Activated naive CD8-positive, alpha-beta T cell (primary cell): ENCODE results near the gene CD6.

Experiments
- H3K27ac Mint-ChIP-seq: one replicate; pipeline ENCODE4 v1.8.0; 2021; ENCODE audit warnings: mixed read lengths
- H3K27me3 Mint-ChIP-seq: one replicate; pipeline ENCODE4 v1.8.0; 2021; ENCODE audit warnings: mixed read lengths
- H3K36me3 Mint-ChIP-seq: one replicate; pipeline ENCODE4 v1.8.0; 2021; ENCODE audit warnings: mixed read lengths
- H3K4me1 Mint-ChIP-seq: one replicate; pipeline ENCODE4 v1.8.0; 2021; ENCODE audit warnings: low read depth, mixed read lengths
- H3K4me3 Mint-ChIP-seq: one replicate; pipeline ENCODE4 v1.8.0; 2021; ENCODE audit warnings: mild to moderate bottlenecking, mixed read lengths
- H3K9me3 Mint-ChIP-seq: one replicate; pipeline ENCODE4 v1.8.0; 2021; ENCODE audit warnings: low read depth, mixed read lengths

CD6 gene

DNA sequence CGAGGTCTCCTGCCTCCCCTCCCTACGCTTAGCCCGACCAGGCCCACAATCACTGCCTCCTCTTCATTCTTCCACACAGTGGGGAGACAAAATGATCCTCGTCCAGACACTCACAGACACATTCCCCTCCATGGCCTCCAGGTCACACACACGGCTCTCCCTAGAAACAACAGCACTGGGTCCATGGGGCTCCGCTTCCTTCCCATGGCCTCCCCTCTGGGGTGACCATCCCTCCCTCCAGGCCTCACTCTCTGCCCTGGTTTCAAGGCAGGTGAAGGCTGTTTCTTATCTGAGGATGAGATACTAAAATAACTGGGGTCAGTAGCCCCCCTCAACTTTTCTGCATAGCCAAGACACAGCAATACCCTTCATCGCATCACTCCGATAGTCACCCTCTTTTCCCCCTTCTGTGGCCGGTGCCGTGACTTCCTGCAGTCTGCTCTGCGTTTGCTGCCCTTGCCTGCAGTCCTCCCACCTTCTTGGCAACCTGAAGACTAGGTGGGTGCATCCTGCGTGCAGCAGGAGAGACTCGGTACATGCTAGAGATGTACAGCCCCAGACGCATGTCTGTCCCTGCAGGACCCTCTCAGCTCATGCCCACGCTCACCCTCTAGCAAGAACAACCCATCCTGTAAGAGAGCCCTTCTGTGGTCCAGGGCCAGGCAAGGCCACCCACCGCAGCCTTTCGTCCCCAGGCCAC, 55.8 kb downstream of the CD6 start:
- Mint-ChIP-seq H3K4me3 (peak overlapping the region; percentile 94), H3K36me3 (peaks cover 10% of the 10 kb centered on the region), H3K9me3 (no peaks in the 10 kb centered on the region), H3K27me3 (no peaks in the 10 kb centered on the region), H3K4me1 (peaks cover 88% of the 10 kb centered on the region), H3K27ac (peak overlapping the region; percentile 100)

DNA sequence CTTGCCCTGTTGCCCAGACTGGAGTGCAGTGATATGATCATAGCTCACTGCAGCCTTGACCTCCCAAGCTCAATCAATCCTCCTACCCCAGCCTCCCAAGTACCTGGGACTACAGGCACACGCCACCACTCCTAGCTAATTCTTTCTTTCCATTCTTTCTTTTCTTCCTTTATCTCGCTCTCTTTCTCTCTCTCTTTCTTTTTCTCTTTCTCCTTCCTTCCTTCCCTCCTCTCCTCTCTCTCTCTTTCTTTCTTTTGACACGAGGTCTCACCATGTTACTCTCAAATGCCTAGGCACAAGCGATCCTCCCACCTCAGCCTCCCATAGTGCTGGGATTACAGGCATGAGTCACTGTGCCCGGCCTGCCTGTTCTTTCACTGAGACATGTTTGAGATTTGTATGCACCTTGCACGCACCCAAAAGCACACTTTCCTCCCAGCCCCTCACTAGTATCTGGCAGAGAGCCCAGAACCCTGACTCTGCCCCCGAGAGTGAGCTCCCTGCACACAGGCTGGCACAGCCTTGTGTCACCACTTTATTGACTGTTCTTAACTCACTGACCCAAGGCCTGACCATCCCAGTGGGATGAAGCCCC, 56.8 kb downstream of the CD6 start:
- H3K4me1 Mint-ChIP-seq = peaks cover 82% of the 10 kb centered on the region
- no peaks in the 10 kb centered on the region for H3K9me3 Mint-ChIP-seq
- peak overlapping the region; percentile 100 for H3K27ac Mint-ChIP-seq
- H3K36me3 Mint-ChIP-seq = peaks cover 12% of the 10 kb centered on the region
- peak overlapping the region; percentile 94 for H3K4me3 Mint-ChIP-seq
- no peaks in the 10 kb centered on the region for H3K27me3 Mint-ChIP-seq

DNA sequence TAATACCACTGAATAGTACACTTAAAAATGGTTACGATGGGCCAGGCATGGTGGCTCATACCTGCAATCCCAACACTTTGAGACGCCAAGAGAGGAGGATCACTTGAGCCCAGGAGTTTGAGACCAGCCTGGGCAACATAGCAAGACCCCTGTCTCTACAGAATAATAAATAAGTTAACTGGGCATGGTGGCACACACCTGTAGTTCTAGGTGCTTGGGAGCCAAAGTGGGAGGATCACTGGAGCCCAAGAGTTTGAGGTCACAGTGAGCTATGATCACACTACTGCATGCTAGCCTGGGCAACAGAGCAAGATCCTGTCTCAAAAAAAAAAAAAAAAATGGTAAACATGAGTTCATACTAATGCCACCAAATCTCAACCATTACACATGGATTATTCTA, 61.3 kb downstream of the CD6 start:
- Mint-ChIP-seq H3K4me3 (no peak overlapping the region), H3K9me3 (no peaks in the 10 kb centered on the region), H3K27me3 (no peaks in the 10 kb centered on the region), H3K27ac (no peak overlapping the region), H3K4me1 (peaks cover 60% of the 10 kb centered on the region), H3K36me3 (peaks cover 9% of the 10 kb centered on the region)

DNA sequence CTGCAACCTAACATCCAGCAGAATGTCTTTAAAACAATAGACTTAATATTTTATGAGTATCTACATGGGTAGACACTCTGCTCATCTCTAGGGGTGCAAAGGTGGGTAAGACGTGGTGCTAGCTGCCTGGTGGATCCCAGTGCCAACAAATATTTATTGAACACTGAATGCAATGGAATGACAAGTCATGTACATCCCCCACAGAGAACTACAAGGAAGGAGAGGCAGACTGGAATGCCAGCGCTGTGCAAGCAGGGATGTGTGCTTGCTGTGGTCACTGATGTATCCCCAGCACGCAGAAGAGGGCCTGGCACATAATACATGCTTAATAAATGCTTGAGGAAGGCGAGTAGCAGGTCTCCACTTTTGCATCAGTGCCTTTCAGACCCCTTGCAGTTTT, 61.9 kb downstream of the CD6 start:
- Mint-ChIP-seq H3K36me3 (peaks cover 9% of the 10 kb centered on the region), H3K9me3 (no peaks in the 10 kb centered on the region), H3K27ac (peak overlapping the region; percentile 22), H3K27me3 (no peaks in the 10 kb centered on the region), H3K4me1 (peaks cover 58% of the 10 kb centered on the region), H3K4me3 (no peak overlapping the region)

DNA sequence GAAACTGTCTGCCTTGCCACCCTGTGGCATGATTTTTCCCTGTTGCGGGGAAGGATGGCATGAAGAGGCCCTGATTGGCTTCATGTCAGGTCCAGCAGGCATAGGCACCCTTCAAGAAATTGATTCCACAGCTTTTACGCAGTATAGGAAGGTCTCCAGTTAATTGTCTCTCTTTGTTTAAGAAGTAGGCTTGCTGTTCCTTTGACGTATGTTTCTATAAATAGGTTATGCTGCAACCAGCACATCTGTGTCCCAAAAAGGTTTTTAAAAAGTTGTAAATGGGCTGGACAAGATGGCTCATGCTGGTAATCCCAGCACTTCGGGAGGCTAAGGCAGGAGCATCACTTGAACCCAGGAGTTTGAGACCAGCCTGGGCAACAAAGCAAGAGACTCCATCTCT, 62.6 kb downstream of the CD6 start:
- Mint-ChIP-seq H3K4me3 (no peak overlapping the region), H3K27ac (no peak overlapping the region), H3K36me3 (peaks cover 9% of the 10 kb centered on the region), H3K4me1 (peaks cover 55% of the 10 kb centered on the region), H3K27me3 (no peaks in the 10 kb centered on the region), H3K9me3 (no peaks in the 10 kb centered on the region)

DNA sequence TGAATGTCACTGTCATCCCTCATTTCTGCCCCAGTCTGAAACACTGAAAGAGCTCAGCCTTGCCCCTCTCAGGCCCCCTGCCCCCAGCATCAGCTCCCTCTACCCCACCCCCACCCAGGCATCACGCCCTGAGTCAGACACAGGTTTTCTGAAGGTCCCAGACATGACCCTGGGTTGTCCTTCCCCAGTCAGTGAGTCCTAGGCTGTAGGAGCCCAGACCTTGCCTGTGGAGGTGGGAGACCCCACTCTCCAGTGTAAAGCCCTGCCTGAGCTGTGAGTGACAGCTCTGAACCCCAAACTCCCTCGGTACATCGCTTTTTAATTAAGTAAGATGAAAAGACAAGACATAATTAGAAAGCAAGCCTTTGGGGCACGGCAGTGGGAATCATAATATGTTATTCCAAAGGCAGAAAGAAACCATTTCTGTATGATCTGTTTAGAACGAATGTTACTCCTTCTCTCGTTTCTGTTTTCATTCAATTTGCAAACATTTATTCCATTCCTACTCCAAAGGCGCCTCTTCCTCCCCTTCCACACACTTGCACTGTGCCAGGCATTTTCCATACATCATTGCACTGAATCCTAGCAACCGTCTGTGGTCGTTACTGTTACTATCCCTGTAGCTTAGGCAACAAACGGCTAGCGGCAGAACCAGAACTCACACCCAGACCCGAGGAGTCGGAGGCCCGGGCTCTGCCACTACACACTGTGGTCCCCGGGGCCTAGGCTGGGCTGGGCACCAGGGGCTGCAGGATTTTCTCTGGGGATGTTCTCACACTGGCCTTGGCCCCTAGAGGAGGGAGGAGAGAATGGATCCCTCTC, 63.4 kb downstream of the CD6 start:
- peaks cover 7% of the 10 kb centered on the region for H3K36me3 Mint-ChIP-seq
- no peak overlapping the region for H3K4me3 Mint-ChIP-seq
- no peaks in the 10 kb centered on the region for H3K27me3 Mint-ChIP-seq
- H3K4me1 Mint-ChIP-seq = peaks cover 52% of the 10 kb centered on the region
- peak overlapping the region; percentile 24 for H3K27ac Mint-ChIP-seq
- H3K9me3 Mint-ChIP-seq = no peaks in the 10 kb centered on the region

DNA sequence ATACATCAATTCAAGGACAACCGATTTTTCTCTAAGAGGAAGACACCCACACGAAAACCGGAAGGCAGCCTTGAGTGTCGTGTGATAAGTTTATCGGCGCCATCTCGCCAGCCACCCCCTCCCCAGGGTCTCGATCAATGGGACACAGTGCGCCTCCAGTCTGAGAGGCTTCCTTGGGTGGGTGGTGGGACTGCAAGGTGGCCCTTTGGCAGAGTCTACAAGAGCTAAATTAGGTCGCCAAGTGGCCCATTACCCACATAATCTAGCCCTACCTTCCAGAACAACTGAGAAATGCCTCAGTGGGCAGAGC, 64.0 kb downstream of the CD6 start:
- H3K27me3 Mint-ChIP-seq = no peaks in the 10 kb centered on the region
- peaks cover 52% of the 10 kb centered on the region for H3K4me1 Mint-ChIP-seq
- H3K4me3 Mint-ChIP-seq = no peak overlapping the region
- H3K9me3 Mint-ChIP-seq = no peaks in the 10 kb centered on the region
- peak overlapping the region; percentile 24 for H3K27ac Mint-ChIP-seq
- peaks cover 7% of the 10 kb centered on the region for H3K36me3 Mint-ChIP-seq

DNA sequence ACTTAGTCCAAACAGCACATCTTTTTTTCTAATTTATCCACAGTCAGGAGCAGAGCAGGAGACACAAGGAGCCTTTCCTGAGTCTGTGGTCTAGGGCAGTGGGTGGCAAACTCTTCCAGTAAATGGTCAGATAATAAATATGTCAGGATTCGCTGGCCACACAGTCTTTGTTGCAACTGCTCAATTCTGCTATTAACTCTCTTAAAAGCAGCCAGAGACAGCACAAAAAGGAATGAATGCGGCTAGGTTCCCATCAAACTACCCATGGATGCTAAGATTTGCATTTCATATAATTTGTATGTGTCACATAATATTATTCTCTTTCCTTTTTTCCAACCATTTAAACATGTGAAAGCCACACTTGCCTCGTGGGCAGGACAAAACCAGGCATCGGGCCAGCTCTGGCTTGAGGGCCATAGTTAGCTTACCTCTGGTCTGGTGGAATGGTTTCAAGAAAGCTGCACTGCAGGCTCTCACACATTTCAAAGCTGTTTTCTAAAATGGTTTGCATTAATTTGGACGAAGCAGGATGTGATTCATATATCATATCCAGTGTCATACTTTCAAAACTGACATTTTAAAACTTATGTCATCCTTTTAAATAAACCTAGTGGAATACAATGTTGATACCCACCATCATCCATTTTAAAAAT, 66.1 kb downstream of the CD6 start:
- H3K27me3 Mint-ChIP-seq = no peaks in the 10 kb centered on the region
- H3K9me3 Mint-ChIP-seq = no peaks in the 10 kb centered on the region
- H3K27ac Mint-ChIP-seq = peak overlapping the region; percentile 96
- peaks cover 56% of the 10 kb centered on the region for H3K4me1 Mint-ChIP-seq
- H3K36me3 Mint-ChIP-seq = peaks cover 2% of the 10 kb centered on the region
- peak overlapping the region; percentile 77 for H3K4me3 Mint-ChIP-seq

DNA sequence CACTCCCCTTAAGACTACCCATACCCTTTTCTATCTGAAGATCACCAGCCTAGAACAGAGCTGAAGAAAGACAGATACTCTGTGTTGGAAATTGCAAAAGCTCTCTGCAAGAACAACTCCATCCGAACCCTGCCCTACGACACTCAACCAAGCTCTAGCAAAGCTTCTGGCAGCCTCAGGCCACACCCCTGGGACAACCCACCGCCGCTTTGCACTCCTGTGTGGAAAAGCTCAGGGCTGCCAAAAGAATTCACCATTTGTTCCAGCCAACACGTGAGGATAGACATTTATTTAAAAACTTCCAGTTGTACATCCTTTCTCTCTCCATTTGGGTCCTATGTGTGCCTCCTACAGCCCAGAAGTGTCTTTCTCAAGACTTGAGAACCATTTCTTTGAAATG, 68.4 kb downstream of the CD6 start:
- no peaks in the 10 kb centered on the region for H3K27me3 Mint-ChIP-seq
- peak overlapping the region; percentile 14 for H3K4me3 Mint-ChIP-seq
- H3K9me3 Mint-ChIP-seq = no peaks in the 10 kb centered on the region
- H3K4me1 Mint-ChIP-seq = peaks cover 58% of the 10 kb centered on the region
- peaks cover 2% of the 10 kb centered on the region for H3K36me3 Mint-ChIP-seq
- H3K27ac Mint-ChIP-seq = peak overlapping the region; percentile 98

DNA sequence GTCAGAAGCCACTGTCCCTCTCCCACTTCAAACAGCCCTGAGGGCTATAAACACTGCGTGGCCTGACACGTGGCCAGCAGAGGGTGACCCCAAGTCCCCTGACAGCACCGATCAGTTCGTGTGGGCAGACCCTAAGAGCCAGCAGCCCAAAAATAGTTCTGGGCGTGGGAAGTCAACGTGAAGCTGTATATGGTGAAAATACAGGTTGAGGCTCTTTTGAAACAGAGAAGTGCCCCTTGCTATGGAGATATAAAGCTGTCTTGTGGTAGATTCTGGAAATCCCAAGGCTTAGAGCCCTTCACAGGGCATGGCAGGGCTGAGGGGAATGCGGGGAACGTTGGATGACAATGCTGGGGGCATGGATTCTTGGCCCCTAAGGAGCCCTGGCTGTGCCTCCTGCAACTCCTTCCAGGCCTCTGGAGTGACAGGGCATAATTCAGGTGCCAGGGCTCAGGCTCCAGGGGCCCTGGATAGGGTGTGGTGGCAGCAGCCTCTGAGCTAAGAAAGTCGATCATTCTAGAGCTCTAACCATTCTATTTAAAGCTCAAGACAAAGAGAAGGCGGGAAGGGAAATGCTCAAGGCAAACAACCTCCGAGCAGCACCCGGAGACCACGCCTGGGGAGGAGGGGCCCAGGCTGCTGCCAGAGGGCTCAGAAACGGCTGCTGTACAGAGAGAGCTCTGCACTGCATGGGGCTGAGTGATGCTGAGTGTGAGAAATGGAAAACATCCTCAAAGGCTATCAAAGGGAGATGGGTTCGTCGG, 70.5 kb downstream of the CD6 start:
- no peaks in the 10 kb centered on the region for H3K9me3 Mint-ChIP-seq
- H3K4me1 Mint-ChIP-seq = peaks cover 55% of the 10 kb centered on the region
- peak overlapping the region; percentile 61 for H3K4me3 Mint-ChIP-seq
- H3K36me3 Mint-ChIP-seq = peaks cover 2% of the 10 kb centered on the region
- peak overlapping the region; percentile 98 for H3K27ac Mint-ChIP-seq
- H3K27me3 Mint-ChIP-seq = no peaks in the 10 kb centered on the region

DNA sequence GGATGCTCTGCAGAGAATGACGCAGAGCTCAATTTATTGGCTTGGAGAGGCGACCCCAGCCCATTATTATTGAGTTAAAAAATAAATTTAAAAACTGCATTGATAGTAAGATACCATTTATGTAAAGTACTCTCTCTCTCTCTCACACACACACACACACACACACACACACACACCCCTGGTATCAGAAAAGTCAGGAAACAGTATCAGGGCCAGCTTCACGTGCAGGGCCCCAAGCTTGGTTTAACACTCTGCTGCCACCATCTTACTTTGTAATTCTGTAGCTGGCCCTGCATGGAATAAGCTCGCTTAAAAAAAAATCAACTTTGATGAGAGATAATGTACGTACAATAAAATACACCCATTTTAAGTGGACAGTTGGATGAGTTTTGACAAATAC, 71.1 kb downstream of the CD6 start:
- Mint-ChIP-seq H3K36me3 (peaks cover 2% of the 10 kb centered on the region), H3K9me3 (no peaks in the 10 kb centered on the region), H3K27me3 (no peaks in the 10 kb centered on the region), H3K4me3 (peak overlapping the region; percentile 61), H3K4me1 (peaks cover 54% of the 10 kb centered on the region), H3K27ac (peak overlapping the region; percentile 98)

DNA sequence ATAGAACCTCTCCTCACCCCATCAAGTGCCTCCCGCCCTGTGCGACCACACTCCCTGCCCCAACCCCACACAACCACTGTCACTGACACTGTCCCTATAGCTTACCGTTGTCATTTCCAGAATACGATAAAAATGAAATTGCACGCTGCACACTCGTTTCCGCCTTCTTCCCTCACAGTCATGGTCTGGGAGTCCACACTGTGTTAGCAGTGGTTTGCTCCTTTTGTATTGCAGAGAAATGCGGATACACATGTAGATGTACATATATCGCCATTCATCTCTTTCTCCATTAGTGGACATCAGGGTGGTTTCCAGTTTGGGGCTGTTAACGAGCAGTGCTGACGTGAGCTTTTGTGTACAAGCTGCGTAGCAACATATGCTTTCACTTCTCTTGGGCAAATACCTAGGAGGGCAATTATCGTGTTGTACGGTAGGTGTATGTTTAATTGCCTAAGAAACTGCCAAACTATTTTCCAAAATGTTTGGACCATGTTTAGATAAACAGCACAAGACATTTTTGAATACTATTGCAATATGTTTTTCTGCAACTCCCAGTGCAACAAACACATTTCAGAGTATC, 71.6 kb downstream of the CD6 start:
- Mint-ChIP-seq H3K4me1 (peaks cover 54% of the 10 kb centered on the region), H3K36me3 (no peaks in the 10 kb centered on the region)

DNA sequence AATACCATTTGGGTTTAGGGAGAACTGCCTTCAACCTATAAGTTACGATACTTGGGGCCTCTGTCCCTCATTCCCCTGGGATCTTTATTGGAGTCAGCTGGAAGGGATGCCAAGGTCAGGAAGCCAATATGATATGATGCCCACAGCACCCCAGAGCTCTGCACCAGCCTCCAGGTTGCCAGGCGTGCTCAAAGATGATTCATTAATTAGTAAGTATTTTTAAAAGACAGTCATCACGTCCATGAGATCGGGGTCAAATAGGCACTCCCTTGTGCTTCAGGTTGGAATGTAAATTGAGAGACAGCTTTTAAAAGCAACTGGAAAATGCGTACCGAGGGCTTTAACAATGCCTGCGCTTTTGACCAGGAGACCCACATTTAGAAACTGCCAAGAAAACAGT, 73.8 kb downstream of the CD6 start:
- Mint-ChIP-seq H3K4me1 (peaks cover 62% of the 10 kb centered on the region), H3K27ac (no peak overlapping the region), H3K4me3 (no peak overlapping the region), H3K9me3 (no peaks in the 10 kb centered on the region), H3K27me3 (no peaks in the 10 kb centered on the region), H3K36me3 (no peaks in the 10 kb centered on the region)

More for the DNA sequence above, 71.6 kb downstream of the CD6 start:
- peak overlapping the region; percentile 98 for H3K27ac Mint-ChIP-seq
- peak overlapping the region; percentile 61 for H3K4me3 Mint-ChIP-seq
- no peaks in the 10 kb centered on the region for H3K9me3 Mint-ChIP-seq
- no peaks in the 10 kb centered on the region for H3K27me3 Mint-ChIP-seq

DNA sequence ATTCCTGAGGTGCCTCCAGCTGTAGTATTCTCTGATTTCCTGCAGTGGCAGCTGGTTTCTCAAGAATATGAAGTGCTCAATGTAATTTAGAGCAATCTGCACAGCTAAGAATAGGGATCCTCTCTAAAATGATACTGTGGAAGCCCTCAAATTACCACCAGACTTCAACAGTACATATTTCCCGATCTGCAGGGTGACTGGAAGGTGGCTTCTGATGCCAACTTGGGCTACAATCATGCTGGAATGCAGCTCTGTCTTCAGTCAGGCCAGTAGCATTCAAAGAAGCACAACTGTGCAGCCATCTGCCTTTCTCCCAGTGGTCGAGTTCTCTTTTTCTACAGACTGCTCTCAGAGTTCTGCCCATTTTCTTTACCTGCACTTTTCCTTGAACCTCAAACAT, 75.4 kb downstream of the CD6 start:
- H3K4me1 Mint-ChIP-seq = peaks cover 53% of the 10 kb centered on the region
- H3K36me3 Mint-ChIP-seq = peaks cover 5% of the 10 kb centered on the region
- no peaks in the 10 kb centered on the region for H3K27me3 Mint-ChIP-seq
- peak overlapping the region; percentile 16 for H3K27ac Mint-ChIP-seq
- H3K4me3 Mint-ChIP-seq = no peak overlapping the region
- H3K9me3 Mint-ChIP-seq = no peaks in the 10 kb centered on the region
